ENCODE data around the gene LRCH4.

GRCh38 chr7:100614308-100614861 lies 28.5 kb upstream of the LRCH4 start:
- no peak for TF ChIP-seq EZH2phosphoT487 (conservative IDR thresholded peaks at IDR 0.05; ENCODE audit: low read length)
- TF ChIP-seq, protein P1, sequence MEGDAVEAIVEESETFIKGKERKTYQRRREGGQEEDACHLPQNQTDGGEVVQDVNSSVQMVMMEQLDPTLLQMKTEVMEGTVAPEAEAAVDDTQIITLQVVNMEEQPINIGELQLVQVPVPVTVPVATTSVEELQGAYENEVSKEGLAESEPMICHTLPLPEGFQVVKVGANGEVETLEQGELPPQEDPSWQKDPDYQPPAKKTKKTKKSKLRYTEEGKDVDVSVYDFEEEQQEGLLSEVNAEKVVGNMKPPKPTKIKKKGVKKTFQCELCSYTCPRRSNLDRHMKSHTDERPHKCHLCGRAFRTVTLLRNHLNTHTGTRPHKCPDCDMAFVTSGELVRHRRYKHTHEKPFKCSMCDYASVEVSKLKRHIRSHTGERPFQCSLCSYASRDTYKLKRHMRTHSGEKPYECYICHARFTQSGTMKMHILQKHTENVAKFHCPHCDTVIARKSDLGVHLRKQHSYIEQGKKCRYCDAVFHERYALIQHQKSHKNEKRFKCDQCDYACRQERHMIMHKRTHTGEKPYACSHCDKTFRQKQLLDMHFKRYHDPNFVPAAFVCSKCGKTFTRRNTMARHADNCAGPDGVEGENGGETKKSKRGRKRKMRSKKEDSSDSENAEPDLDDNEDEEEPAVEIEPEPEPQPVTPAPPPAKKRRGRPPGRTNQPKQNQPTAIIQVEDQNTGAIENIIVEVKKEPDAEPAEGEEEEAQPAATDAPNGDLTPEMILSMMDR (IDR thresholded peaks at IDR 0.05; ENCODE audit: insufficient read depth, low read length, poor library complexity, severe bottlenecking): no peak

Measured in SU-DHL-6 (cell line).